B cell (primary cell): ENCODE data around the gene FBLN2. TPM values are rescaled to one million over a fixed set of nuclear protein-coding genes. Genes with fewer than 3 reads are reported as not detected.
A peak's percentile ranks its signal among the peaks of the same experiment; 100 is the strongest.

Source experiments
- ATAC-seq: fragments of 200-7000 bp; cut with Tn5 transposase; one replicate; pipeline ENCODE4 v1.10.0; 2021; ENCODE audit warnings: low read depth, mild to moderate bottlenecking, moderate number of reproducible peaks, moderate library complexity
- CTCF ChIA-PET: fragments of 350-600 bp; sonication (Branson Sonifier 250); formaldehyde crosslinking; loops from one replicate; lab custom pipeline; 2021; ENCODE audit warnings: antibody characterized with exemption, inconsistent platforms; lab: Charles Lee
- POLR2A ChIA-PET: fragments of 350-600 bp; sonication (Branson Sonifier 250); formaldehyde crosslinking; loops from one replicate; lab custom pipeline; 2021; ENCODE audit warnings: antibody characterized with exemption; lab: Charles Lee
- DNase-seq: peaks from one replicate; pipeline ENCODE4 v3.0.0; 2013
- H2AFZ ChIP-seq: 2 replicates; pipeline ENCODE4 v1.6.1; 2012; ENCODE audit warnings: mild to moderate bottlenecking, low read depth, low read length; ENCODE audit not compliant: insufficient read depth, poor library complexity, severe bottlenecking
- H3K27ac ChIP-seq, 2 donors: 1 replicate in 1 of 2; 2 replicates in 1 of 2; pipeline ENCODE4 v1.5.1; 2012 to 2013; ENCODE audit warnings: low read length in 2 of 2, mild to moderate bottlenecking in 2 of 2, moderate library complexity in 1 of 2
- H3K27me3 ChIP-seq, 4 experiments: fragments of 200-600 bp in 1 of 4; sonication (generic) in 1 of 4; replicated peaks in 1 of 4; 1 replicate in 2 of 4; 2 replicates in 2 of 4; pipeline versions ENCODE4 v1.6.1 to v1.7.0; 2013 to 2016; ENCODE audit warnings: low read length in 3 of 4, mild to moderate bottlenecking in 2 of 4, mixed read lengths in 1 of 4, moderate library complexity in 1 of 4; ENCODE audit not compliant: insufficient read depth in 4 of 4, control insufficient read depth in 3 of 4; ENCODE audit errors: control extremely low read depth in 1 of 4
- H3K36me3 ChIP-seq, 2 experiments: replicated peaks in 1 of 2; 1 replicate in 1 of 2; 2 replicates in 1 of 2; pipeline versions ENCODE4 v1.6.1 to v1.7.1; 2013; ENCODE audit warnings: low read length in 1 of 2; ENCODE audit not compliant: insufficient read depth in 2 of 2, control insufficient read depth in 1 of 2; ENCODE audit errors: control extremely low read depth in 1 of 2, extremely low read depth in 1 of 2
- H3K4me1 ChIP-seq, 2 donors: fragments of 200-600 bp in 1 of 2; sonication (generic) in 1 of 2; 1 replicate in 1 of 2; 2 replicates in 1 of 2; pipeline versions ENCODE4 v1.5.1 to v1.6.1; 2013 to 2017; ENCODE audit warnings: low read length in 2 of 2; ENCODE audit not compliant: control insufficient read depth in 2 of 2, insufficient read depth in 2 of 2
- H3K4me2 ChIP-seq: replicated peaks from 2 replicates; pipeline ENCODE3; 2012; ENCODE audit warnings: mild to moderate bottlenecking, low read depth, low read length; ENCODE audit not compliant: poor library complexity, severe bottlenecking
- H3K4me3 ChIP-seq, 5 experiments: fragments of 200-600 bp in 1 of 5; sonication (generic) in 1 of 5; 1 replicate in 3 of 5; 2 replicates in 2 of 5; pipeline versions ENCODE4 v1.5.1 to v1.7.0; 2011 to 2016; ENCODE audit warnings: low read length in 4 of 5, mild to moderate bottlenecking in 4 of 5, low read depth in 2 of 5, control low read depth in 1 of 5, moderate library complexity in 1 of 5; ENCODE audit not compliant: insufficient read depth in 1 of 5; ENCODE audit errors: control extremely low read depth in 1 of 5, extremely low read depth in 1 of 5
- H3K79me2 ChIP-seq: fragments of 200-600 bp; sonication (generic); one replicate; pipeline ENCODE4 v1.6.0; 2016; ENCODE audit warnings: low read length; ENCODE audit not compliant: control insufficient read depth, insufficient read depth
- H3K9ac ChIP-seq: fragments of 200-600 bp; sonication (generic); 2 replicates; pipeline ENCODE4 v1.6.1; 2017; ENCODE audit warnings: mild to moderate bottlenecking, low read length, moderate library complexity
- H3K9me3 ChIP-seq, 3 donors: one replicate each; pipeline versions ENCODE4 v1.6.1 to v1.7.1; 2013; ENCODE audit warnings: low read length in 2 of 3; ENCODE audit not compliant: control insufficient read depth in 2 of 3, insufficient read depth in 1 of 3; ENCODE audit errors: control extremely low read depth in 1 of 3
- H4K20me1 ChIP-seq: 2 replicates; pipeline ENCODE4 v1.6.0; 2012; ENCODE audit warnings: mild to moderate bottlenecking, low read length; ENCODE audit not compliant: insufficient read depth, control insufficient read depth, poor library complexity, severe bottlenecking
- H3K27ac Mint-ChIP-seq: one replicate; pipeline ENCODE4 v1.8.0; 2021; ENCODE audit warnings: mixed read lengths
- H3K27me3 Mint-ChIP-seq: one replicate; pipeline ENCODE4 v1.8.0; 2021; ENCODE audit warnings: mixed read lengths
- H3K4me1 Mint-ChIP-seq: one replicate; pipeline ENCODE4 v1.8.0; 2021; ENCODE audit warnings: mixed read lengths
- H3K4me3 Mint-ChIP-seq: one replicate; pipeline ENCODE4 v1.8.0; 2021; ENCODE audit warnings: mixed read lengths
- H3K9me3 Mint-ChIP-seq: one replicate; pipeline ENCODE4 v1.8.0; 2022; ENCODE audit warnings: mixed read lengths; ENCODE audit not compliant: insufficient read depth
- CTCF ChIP-seq: fragments of 200-600 bp; IDR thresholded peaks from one replicate; pipeline ENCODE4 v1.8.0; 2022; ENCODE audit warnings: antibody characterized with exemption, mild to moderate bottlenecking
- EZH2 ChIP-seq: IDR thresholded peaks from 2 replicates; pipeline ENCODE4 v1.6.1; 2012; ENCODE audit warnings: borderline replicate concordance, low read depth, mild to moderate bottlenecking, moderate library complexity, low read length; ENCODE audit not compliant: insufficient read depth, poor library complexity, severe bottlenecking
- WGBS: methylation state at CpG from one replicate; pipeline ENCODE4 v1.1.5; 2013; ENCODE audit warnings: missing lambda C conversion rate; ENCODE audit not compliant: insufficient coverage; 5-methylcytosine and 5-hydroxymethylcytosine counted together
- intact Hi-C: fragments of 100-400 bp; cut with micrococcal nuclease; formaldehyde crosslinking; loops from one replicate; pipeline ENCODE4 v1.10.0; 2022
- polyA plus RNA-seq: library from polyadenylated mRNA; depleted of rRNA; stranded (reverse); fragments of >200 nt; gene quantifications from 2 replicates; pipeline ENCODE4 v1.2.3, GENCODE V29; 2012
- total RNA-seq, 2 donors: library from RNA; stranded (reverse); fragments of 120-200 nt in 1 of 2; gene quantifications; 1 replicate in 1 of 2; 2 replicates in 1 of 2; pipeline versions ENCODE4 v1.2.3 to v1.2.4, GENCODE V29; 2013 to 2022

FBLN2 gene
- total and polyA plus RNA-seq, 2 donors (not counting 1 experiment from before 2014, with no cell fraction given), result 3.6 to 8.2 TPM

- H2AFZ ChIP-seq, result peak overlapping the region; percentile 33
- H3K4me3 Mint-ChIP-seq, result no peak overlapping the region
- H3K27me3 Mint-ChIP-seq, result peaks cover 63% of the 10 kb centered on the region
- H3K4me2 ChIP-seq, result peak overlapping the region; percentile 45
- 11% methylated on average over 70 of the region's 70 CpGs for WGBS
- no peaks in the 10 kb centered on the region for H3K9me3 Mint-ChIP-seq
- DNase-seq, result peak; percentile 37
- H3K27ac Mint-ChIP-seq, result no peak overlapping the region
- H3K4me3 ChIP-seq, result no peak overlapping the region
- H3K79me2 ChIP-seq, result no peaks in the 10 kb centered on the region
- H3K27me3 ChIP-seq, result peaks cover 0 to 68% (median 16%) of the 10 kb centered on the region in 4 experiments
- TF ChIP-seq EZH2 (no peak), CTCF (peak; percentile 52)
- CTCF ChIA-PET, result interaction anchor here (0.8 to 3.2 kb wide), 4 partner anchors 15 to 1266 kb away, joined by 3 to 17 read pairs (median 4); no protein-coding TSS in a partner anchor
- ATAC-seq, result no peak
- H3K4me1 Mint-ChIP-seq, result peaks cover 11% of the 10 kb centered on the region
- peaks cover 0 to 4% (median 0%) of the 10 kb centered on the region in 3 donors for H3K9me3 ChIP-seq
- H3K4me1 ChIP-seq, result peaks cover 10 to 11% of the 10 kb centered on the region in 2 donors
- H3K9ac ChIP-seq, result no peak overlapping the region
- POLR2A ChIA-PET, result no interaction called here
- H3K36me3 ChIP-seq, result no peaks in the 10 kb centered on the region
- H4K20me1 ChIP-seq, result no peaks in the 10 kb centered on the region
- intact Hi-C loops, result loop anchor here (5.0 to 10.0 kb wide), 3 partner anchors 220 to 1900 kb away; no protein-coding TSS in a partner anchor
- no peak overlapping the region for H3K27ac ChIP-seq
Observed at GRCh38 chr3:13655061-13655913, 106.4 kb downstream of the FBLN2 start.
